ENCODE results near the gene KPNA5. TPM values are rescaled to one million over a fixed set of nuclear protein-coding genes. Genes with fewer than 3 reads are reported as not detected.
"Not testable (repeated sequence)": the region's sequence is repeated elsewhere in the genome, so short reads cannot be mapped to it uniquely, and the experiment has no call there.

KPNA5 gene
- total RNA-seq, 2 donors from 2014 or later = 12.2 to 17.6 TPM

DNA sequence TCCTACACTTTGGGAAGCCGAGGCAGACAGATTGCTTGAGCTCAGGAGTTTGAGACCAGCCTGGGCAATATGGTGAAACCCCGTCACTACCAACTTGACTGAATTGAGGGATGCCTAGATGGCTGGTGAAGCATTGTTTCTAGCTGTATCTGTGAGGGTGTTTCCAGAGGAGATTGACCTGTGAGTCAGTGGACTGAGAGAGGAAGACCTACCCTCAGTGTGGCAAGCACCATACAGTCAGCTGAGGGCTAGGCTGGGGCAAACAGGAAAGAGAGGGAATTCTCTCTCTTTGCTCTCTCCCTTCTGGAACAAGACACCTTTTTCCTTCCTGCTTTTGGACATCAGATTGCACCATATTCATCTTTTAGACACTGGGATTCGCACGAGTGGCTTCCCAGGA is 8.7 kb upstream of the KPNA5 start:
- ATAC-seq (replicated peaks in 1 of 2) = no peak
- Mint-ChIP-seq H3K4me1 (ENCODE audit: low read depth) (peaks cover 9% of the 10 kb centered on the region), H3K27ac (no peak overlapping the region), H3K9me3 (no peaks in the 10 kb centered on the region), H3K4me3 (no peak overlapping the region), H3K36me3 (ENCODE audit: insufficient read depth in 2 of 2) (no peaks in the 10 kb centered on the region), H3K27me3 (ENCODE audit: low read depth) (peaks cover 6% of the 10 kb centered on the region)
- DNase-seq = no peak

DNA sequence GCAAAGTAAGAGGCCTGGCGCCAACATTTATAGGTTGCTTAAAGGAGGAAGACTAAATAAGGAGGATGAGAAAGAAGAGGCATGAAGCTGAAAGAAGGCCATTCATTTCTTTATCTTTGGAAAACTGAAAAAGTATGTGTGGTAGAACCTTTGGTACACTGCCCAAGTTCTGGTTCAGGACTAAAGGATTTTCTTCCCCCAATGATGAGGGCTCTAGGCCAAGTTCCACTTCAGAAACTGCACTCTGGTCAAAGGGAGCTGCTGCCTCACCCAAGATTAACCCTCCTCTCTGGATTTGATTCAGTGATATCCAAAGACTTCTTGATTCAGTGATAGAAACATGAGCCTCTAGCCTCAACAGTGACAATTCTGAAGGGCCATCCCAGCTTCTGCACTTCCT is 5.0 kb upstream of the KPNA5 start:
- no peaks in the 10 kb centered on the region for H3K9me3 Mint-ChIP-seq
- peaks cover 4% of the 10 kb centered on the region for H3K27me3 Mint-ChIP-seq (ENCODE audit: low read depth)
- no peak for ATAC-seq (replicated peaks in 1 of 2)
- no peak overlapping the region for H3K4me3 Mint-ChIP-seq
- H3K27ac Mint-ChIP-seq = no peak overlapping the region
- peaks cover 0 to under 1% of the 10 kb centered on the region in 2 donors for H3K36me3 Mint-ChIP-seq (ENCODE audit: insufficient read depth in 2 of 2)
- H3K4me1 Mint-ChIP-seq (ENCODE audit: low read depth) = peaks cover 7% of the 10 kb centered on the region
- DNase-seq = no peak

DNA sequence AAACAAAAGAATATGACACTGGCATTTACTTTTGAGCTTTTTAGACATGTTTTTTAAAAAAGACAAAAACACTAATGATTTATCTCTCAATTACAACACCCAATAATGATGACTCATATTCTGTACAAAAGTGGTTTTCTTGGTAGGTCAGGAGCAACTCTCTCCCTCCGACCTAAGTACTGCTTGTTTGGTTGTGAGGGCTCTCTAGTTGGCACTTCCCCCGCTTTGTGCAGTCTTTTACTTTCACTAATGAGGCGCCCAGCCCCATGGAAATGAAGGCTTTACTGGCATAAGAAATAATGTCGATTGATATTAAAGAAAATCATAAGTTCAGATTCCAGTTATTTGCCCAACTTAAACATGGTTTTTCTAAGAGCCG is 1.3 kb downstream of the KPNA5 start:
- ATAC-seq (replicated peaks in 1 of 2) = peak in 1 of 2 donors; percentile 15
- Mint-ChIP-seq H3K9me3 (peaks cover 0 to 2% of the 10 kb centered on the region in 2 donors), H3K4me1 (ENCODE audit: low read depth) (peaks cover 44% of the 10 kb centered on the region), H3K27ac (peak overlapping the region; percentile 57), H3K27me3 (ENCODE audit: low read depth) (no peaks in the 10 kb centered on the region), H3K36me3 (ENCODE audit: insufficient read depth in 2 of 2) (peaks cover 5 to 18% of the 10 kb centered on the region in 2 donors), H3K4me3 (peak overlapping the region; percentile 96 to 98)
- DNase-seq = peak; percentile 18 to 32

DNA sequence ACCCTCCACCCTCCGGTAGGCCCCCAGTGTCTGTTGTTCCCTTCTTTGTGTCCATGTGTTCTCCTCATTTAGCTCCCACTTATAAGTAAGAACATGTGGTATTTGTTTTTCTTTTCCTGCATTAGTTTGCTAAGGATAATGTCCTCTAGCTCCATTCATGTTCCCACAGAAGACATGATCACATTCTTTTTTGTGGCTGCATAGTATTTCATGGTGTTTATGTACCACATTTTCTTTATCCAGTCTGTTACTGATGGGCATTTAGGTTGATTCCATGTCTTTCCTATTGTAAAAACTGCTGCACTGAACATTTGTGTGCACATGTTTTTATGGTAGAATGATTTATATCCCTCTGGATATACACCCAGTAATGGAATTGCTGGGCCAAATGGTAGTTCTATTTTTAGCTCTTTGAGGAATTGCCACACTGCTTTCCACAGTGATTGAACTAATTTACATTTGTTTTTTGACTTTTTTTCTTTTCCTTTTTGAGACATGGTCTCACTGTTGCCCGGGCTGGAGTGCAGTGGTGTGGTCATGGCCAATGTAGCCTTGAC is 4.5 kb downstream of the KPNA5 start:
- peaks cover 5 to 23% of the 10 kb centered on the region in 2 donors for H3K36me3 Mint-ChIP-seq (ENCODE audit: insufficient read depth in 2 of 2)
- H3K4me1 Mint-ChIP-seq (ENCODE audit: low read depth) = peaks cover 47% of the 10 kb centered on the region

DNA sequence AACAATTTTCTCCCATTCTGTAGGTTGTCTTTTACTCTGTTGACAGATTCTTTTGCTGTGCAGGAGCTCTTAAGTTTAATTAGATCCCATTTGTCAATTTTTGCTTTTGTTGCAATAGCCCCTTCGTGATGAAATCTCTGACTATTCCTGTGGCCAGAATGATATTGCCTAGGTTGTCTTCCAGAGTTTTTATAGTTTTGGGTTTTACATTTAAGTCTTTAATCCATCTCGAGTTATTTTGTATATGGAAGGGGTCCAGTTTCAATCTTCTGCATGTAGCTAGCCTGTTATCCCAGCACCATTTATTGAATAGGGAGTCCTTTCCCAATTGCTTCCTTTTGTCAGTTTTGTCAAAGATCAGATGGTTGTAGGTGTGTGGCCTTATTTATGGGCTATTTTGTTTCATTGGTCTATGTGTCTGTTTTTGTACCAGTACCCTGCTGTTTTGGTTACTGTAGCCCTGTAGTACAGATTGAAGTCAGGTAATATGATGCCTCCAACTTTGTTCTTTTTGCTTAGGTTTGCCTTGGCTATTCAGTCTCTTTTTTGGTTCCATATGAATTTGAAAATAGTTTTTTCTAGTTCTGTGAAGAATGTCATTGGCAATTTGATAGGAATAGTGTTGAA is 5.6 kb downstream of the KPNA5 start:
- Mint-ChIP-seq H3K4me1 (ENCODE audit: low read depth) (peaks cover 45% of the 10 kb centered on the region), H3K36me3 (ENCODE audit: insufficient read depth in 2 of 2) (peaks cover 7 to 23% of the 10 kb centered on the region in 2 donors), H3K27ac (peak overlapping the region; percentile 70)
- H3K9me3 Mint-ChIP-seq; H3K4me3 Mint-ChIP-seq; H3K27me3 Mint-ChIP-seq (ENCODE audit: low read depth); ATAC-seq (replicated peaks in 1 of 2); DNase-seq: not testable (repeated sequence)

More for the DNA sequence above, 4.5 kb downstream of the KPNA5 start:
- peaks cover 0 to 2% of the 10 kb centered on the region in 2 donors for H3K9me3 Mint-ChIP-seq
- peak overlapping the region; percentile 18 for H3K27ac Mint-ChIP-seq
- no peak for ATAC-seq (replicated peaks in 1 of 2)
- no peaks in the 10 kb centered on the region for H3K27me3 Mint-ChIP-seq (ENCODE audit: low read depth)
- H3K4me3 Mint-ChIP-seq = no peak overlapping the region
- DNase-seq = no peak

DNA sequence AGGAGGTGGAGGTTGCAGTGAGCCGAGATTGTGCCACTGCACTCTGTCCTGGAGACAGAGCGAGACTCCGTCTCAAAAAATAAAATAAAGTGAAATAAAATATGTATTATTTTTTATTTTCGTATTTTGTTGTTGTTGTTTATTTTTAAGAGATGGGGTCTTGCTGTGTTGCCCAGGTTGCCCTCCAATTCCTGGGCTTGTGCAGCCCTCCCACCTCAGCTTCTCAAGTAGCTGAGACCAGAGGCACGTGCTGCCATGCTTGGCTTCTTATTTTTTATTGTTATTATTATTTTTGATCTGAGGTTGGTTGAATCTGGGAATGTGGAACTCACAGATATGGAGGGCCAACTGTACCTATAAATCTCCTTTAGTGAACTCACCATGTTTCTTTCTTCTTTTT is 10.1 kb downstream of the KPNA5 start:
- Mint-ChIP-seq H3K4me3 (no peak overlapping the region), H3K4me1 (ENCODE audit: low read depth) (peaks cover 43% of the 10 kb centered on the region), H3K36me3 (ENCODE audit: insufficient read depth in 2 of 2) (peaks cover 4 to 18% of the 10 kb centered on the region in 2 donors), H3K9me3 (no peaks in the 10 kb centered on the region), H3K27me3 (ENCODE audit: low read depth) (no peaks in the 10 kb centered on the region), H3K27ac (no peak overlapping the region)
- ATAC-seq (replicated peaks in 1 of 2) (no peak), DNase-seq (no peak)

- peaks cover 4 to 27% of the 10 kb centered on the region in 2 donors for H3K36me3 Mint-ChIP-seq (ENCODE audit: insufficient read depth in 2 of 2)
- H3K4me3 Mint-ChIP-seq; H3K9me3 Mint-ChIP-seq; H3K27me3 Mint-ChIP-seq (ENCODE audit: low read depth); DNase-seq; ATAC-seq (replicated peaks in 1 of 2); H3K27ac Mint-ChIP-seq: not testable (repeated sequence)
- peaks cover 40% of the 10 kb centered on the region for H3K4me1 Mint-ChIP-seq (ENCODE audit: low read depth)
Observed at GRCh38 chr6:116692873-116693272, 11.9 kb downstream of the KPNA5 start.

DNA sequence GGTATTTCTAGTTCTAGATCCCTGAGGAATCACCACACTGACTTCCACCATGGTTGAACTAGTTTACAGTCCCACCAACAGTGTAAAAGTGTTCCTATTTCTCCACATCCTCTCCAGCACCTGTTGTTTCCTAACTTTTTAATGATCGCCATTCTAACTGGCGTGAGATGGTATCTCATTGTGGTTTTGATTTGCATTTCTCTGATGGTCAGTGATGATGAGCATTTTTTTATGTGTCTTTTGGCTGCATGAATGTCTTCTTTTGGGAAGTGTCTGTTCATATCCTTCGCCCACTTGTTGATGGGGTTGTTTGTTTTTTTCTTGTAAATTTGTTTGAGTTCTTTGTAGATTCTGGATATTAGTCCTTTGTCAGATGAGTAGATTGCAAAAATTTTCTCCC is 12.3 kb downstream of the KPNA5 start:
- peaks cover 4 to 29% of the 10 kb centered on the region in 2 donors for H3K36me3 Mint-ChIP-seq (ENCODE audit: insufficient read depth in 2 of 2)

DNA sequence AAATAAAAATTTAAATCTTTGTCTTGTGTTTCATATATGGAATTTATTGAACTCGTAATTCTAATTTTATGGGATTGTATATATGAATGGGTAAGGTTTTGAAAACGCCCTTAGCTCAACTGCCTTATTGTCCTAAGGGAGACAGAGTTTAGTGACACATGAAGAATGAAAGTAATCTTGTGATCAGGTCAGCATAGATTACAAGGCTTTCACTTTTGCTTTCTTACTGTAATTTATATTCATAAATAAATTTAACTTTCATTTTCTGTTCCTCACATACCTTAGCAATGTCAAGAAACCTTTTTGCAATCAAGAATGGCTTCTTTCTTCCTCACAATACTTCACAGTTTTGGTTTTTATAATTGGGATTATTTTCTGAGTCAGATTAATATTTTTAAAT is 14.4 kb downstream of the KPNA5 start:
- Mint-ChIP-seq H3K4me1 (ENCODE audit: low read depth) (peaks cover 42% of the 10 kb centered on the region), H3K27me3 (ENCODE audit: low read depth) (no peaks in the 10 kb centered on the region), H3K9me3 (no peaks in the 10 kb centered on the region), H3K36me3 (ENCODE audit: insufficient read depth in 2 of 2) (peaks cover 5 to 34% of the 10 kb centered on the region in 2 donors), H3K27ac (no peak overlapping the region), H3K4me3 (no peak overlapping the region)
- DNase-seq = no peak
- peak; percentile 76 to 77 for ATAC-seq (replicated peaks in 1 of 2)

More for the DNA sequence above, 12.3 kb downstream of the KPNA5 start:
- not testable (repeated sequence) for H3K27ac Mint-ChIP-seq; H3K9me3 Mint-ChIP-seq; DNase-seq; H3K4me3 Mint-ChIP-seq; ATAC-seq (replicated peaks in 1 of 2); H3K27me3 Mint-ChIP-seq (ENCODE audit: low read depth)
- H3K4me1 Mint-ChIP-seq (ENCODE audit: low read depth) = peaks cover 43% of the 10 kb centered on the region

GRCh38 chr6:116697480-116697879 is 16.5 kb downstream of the KPNA5 start:
- DNase-seq = no peak
- Mint-ChIP-seq H3K27me3 (ENCODE audit: low read depth) (no peaks in the 10 kb centered on the region), H3K36me3 (ENCODE audit: insufficient read depth in 2 of 2) (peaks cover 4 to 35% of the 10 kb centered on the region in 2 donors), H3K27ac (peak overlapping the region; percentile 56), H3K4me1 (ENCODE audit: low read depth) (peaks cover 42% of the 10 kb centered on the region), H3K4me3 (no peak overlapping the region), H3K9me3 (no peaks in the 10 kb centered on the region)
- ATAC-seq (replicated peaks in 1 of 2) = no peak

- not testable (repeated sequence) for ATAC-seq (replicated peaks in 1 of 2); H3K9me3 Mint-ChIP-seq; H3K27ac Mint-ChIP-seq; DNase-seq; H3K4me3 Mint-ChIP-seq; H3K4me1 Mint-ChIP-seq (ENCODE audit: low read depth); H3K27me3 Mint-ChIP-seq (ENCODE audit: low read depth)
- H3K36me3 Mint-ChIP-seq (ENCODE audit: insufficient read depth in 2 of 2) = peaks cover 3 to 15% of the 10 kb centered on the region in 2 donors
Observed at GRCh38 chr6:116703888-116704287, 22.9 kb downstream of the KPNA5 start.

DNA sequence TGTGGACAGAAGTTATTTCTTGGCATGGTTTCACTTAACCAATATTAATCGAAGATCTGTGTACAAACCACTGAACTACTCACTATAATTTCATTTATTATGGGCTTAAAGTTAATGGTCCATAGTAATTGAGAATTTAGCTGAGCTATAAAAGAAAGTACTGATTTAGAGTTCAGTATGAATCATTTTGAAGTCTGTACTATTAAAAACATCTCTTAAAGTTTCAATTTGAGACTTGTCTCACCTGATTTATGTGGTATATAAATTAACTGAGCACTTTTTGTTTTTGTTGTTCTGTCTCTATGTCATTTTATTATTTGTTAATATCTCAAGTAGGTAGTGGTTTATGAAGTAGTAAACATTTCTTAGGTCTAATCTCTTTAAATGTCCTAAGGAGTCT is 24.9 kb downstream of the KPNA5 start:
- peaks cover 1 to 7% of the 10 kb centered on the region in 2 donors for H3K36me3 Mint-ChIP-seq (ENCODE audit: insufficient read depth in 2 of 2)
- no peaks in the 10 kb centered on the region for H3K4me1 Mint-ChIP-seq (ENCODE audit: low read depth)

GRCh38 chr6:116714296-116714695 is 33.3 kb downstream of the KPNA5 start:
- Mint-ChIP-seq H3K9me3 (no peaks in the 10 kb centered on the region), H3K4me3 (no peak overlapping the region), H3K36me3 (ENCODE audit: insufficient read depth in 2 of 2) (peaks cover 0 to 26% of the 10 kb centered on the region in 2 donors), H3K4me1 (ENCODE audit: low read depth) (no peaks in the 10 kb centered on the region), H3K27me3 (ENCODE audit: low read depth) (no peaks in the 10 kb centered on the region), H3K27ac (no peak overlapping the region)
- peak in 1 of 2 donors; percentile 30 for ATAC-seq (replicated peaks in 1 of 2)
- no peak for DNase-seq

More for the DNA sequence above, 24.9 kb downstream of the KPNA5 start:
- ATAC-seq (replicated peaks in 1 of 2) = no peak
- H3K27ac Mint-ChIP-seq = no peak overlapping the region
- no peak for DNase-seq
- no peak overlapping the region for H3K4me3 Mint-ChIP-seq
- no peaks in the 10 kb centered on the region for H3K27me3 Mint-ChIP-seq (ENCODE audit: low read depth)
- H3K9me3 Mint-ChIP-seq = no peaks in the 10 kb centered on the region

DNA sequence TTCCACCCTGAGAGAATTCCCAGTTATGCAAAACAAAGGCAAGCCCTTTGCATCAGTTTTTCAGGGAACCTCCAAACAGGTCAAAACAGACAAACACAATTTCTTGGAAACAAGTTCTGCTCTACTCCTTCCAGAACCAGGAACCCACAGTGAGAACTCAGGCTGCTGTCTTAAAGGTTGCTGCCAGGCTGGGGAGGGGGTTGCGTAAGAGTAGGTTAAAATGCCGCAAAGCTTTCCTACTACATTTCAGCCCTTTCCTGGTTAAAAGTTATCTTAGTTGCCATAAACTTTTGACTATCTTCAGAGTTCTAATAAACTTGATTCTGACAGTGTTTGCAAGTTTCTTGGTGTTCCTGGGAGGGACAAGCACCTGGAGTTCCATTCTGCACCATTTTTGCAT is 33.8 kb downstream of the KPNA5 start:
- H3K4me3 Mint-ChIP-seq = no peak overlapping the region
- peaks cover 0 to 26% of the 10 kb centered on the region in 2 donors for H3K36me3 Mint-ChIP-seq (ENCODE audit: insufficient read depth in 2 of 2)
- no peak overlapping the region for H3K27ac Mint-ChIP-seq
- ATAC-seq (replicated peaks in 1 of 2) (no peak), DNase-seq (no peak)
- H3K27me3 Mint-ChIP-seq (ENCODE audit: low read depth) = no peaks in the 10 kb centered on the region
- no peaks in the 10 kb centered on the region for H3K9me3 Mint-ChIP-seq
- no peaks in the 10 kb centered on the region for H3K4me1 Mint-ChIP-seq (ENCODE audit: low read depth)

All from activated T-cell treated with anti-CD3 and anti-CD28 coated beads, Interleukin-2, amount 50 U/mL, for 72 hours (primary cell).